HG03045 (cell line): ENCODE data around the gene PIGL.
"Not testable (repeated sequence)": the region's sequence is repeated elsewhere in the genome, so short reads cannot be mapped to it uniquely, and the experiment has no call there.

Experiments
- ATAC-seq: cut with Tn5 transposase; IDR thresholded peaks from one replicate; pipeline ENCODE4 v1.9.1; 2021; ENCODE audit warnings: mild to moderate bottlenecking, moderate library complexity; ENCODE audit not compliant: unreplicated experiment

PIGL gene

DNA sequence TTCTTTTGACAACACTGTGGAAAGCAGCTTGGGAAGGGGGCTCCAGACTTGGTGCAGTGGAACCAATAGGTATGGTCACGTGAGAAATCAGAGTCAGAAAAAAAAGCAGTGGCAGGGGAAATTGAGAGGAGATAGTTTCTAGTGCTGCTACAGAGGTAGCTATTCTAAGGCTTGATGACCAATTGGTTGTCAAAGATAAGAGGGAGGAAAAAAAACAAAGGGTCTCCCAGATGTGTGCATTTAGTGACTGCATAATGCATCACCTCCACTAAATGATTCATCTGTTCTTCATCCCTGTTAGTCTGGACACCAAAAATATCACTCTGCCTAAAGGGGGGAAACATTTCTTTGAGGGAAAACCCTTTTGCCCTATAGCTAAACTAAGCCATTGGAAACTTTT lies 56.5 kb downstream of the PIGL start:
- ATAC-seq: no peak

DNA sequence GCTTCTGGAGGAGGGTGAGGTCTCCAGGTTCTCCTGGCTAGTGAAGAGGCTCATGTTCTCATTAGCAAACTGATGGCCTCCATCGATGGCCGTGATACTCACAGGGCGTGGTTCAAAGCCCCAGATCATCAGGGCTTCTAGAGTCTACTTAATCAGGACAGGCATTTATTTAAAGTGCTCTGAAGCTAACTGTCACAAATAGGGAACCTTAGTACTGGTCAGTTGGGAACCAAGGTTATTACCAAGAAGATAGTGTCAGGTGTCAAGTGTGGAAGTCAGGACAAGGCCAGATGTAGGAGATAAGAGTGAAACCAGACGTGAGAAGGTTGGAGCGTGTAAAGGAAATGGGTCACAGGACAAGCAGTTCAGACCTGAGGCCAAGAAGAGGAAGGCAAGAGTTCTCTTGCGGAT lies 56.9 kb downstream of the PIGL start:
- ATAC-seq: no peak

DNA sequence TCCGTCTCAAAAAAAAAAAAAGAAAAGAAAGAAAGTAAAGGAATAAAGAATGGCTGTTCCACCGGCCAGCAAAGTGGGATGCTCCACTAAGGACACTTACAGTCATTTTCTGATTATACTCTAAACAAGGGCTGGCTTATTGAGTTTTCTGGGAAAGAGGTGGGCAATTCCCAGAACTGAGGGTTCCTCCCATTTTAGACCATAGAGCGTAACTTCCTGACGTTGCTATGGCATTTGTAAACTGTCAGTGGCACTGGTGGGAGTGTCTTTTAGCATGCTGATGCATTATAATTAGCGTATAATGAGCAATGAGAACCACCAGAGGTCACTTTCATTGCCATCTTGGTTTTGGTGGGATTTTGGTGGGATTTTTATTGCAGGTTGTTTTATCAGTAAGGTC lies 58.0 kb downstream of the PIGL start:
- no peak for ATAC-seq

DNA sequence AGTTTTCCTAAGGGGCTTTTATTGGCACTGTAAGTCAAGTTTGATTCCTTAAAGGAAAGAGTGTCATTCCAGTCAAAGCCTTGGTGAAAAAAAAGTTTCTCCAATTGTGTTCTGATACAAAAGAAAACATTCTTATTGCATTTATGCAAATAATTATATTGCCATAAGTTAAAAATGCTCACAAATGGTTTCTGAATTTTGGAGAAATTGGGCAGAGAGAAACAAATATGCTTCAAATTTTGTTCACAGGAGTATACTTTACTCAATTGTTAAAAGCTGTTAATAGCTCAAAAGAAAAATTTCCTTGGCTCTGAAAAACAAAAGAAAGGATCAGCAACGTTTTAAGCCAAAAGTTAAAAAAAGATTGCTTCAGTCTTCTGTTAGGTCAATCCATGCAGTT lies 60.2 kb downstream of the PIGL start:
- ATAC-seq: no peak

DNA sequence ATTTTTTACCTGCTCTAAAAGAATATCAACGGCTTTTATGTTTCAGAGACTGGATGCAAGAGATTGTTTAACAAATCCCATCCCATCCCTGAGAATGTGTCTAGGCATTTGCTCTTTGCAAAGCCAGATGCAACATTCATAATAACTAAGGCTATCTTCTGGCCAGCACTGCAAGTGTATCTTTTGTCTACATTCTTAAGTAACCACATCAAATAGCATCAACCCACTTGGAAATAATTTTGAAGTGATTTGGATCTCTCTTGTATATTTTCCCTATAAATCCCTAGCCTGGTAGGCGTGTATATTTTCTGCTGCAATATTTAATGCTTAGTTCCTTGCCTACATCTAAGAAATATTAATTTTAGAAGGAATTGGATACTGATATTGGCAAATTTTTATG lies 64.3 kb downstream of the PIGL start:
- ATAC-seq: no peak

DNA sequence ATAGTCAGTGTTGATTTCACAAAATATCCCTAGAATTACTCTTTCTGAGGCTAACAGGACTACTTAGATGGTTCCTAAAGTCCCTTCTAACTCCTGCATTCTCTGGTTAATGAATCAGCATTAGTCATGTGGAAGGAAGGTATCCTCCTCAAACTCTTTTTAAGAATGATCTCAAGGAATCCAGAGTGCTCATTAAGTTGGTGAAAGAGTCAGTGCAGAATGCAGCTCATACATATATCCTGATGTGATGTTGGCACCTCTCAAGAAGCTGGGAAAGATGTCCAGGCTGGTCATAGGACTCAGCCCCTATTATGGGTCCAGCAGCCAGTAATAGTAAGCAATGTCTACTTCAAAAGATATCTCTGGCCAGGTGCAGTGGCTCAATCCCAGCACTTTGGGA lies 65.5 kb downstream of the PIGL start:
- ATAC-seq: no peak

DNA sequence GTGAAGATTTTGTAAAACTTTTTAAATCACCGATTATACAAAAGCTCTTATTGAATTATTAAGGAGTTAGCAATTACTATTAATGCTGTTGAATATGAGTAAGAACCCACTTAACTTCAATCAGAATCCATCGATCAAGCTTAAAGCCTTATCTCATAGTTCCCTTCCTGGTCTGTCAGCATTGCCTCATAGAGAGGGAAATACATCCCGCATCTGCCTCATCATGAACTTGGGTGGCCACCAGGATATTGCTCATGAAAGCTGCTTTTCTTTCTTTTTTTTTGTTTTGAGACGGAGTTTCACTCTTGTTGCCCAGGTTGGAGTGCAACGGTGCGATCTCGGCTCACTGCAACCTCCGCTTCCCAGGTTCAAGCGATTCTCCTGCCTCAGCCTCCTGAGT lies 66.7 kb downstream of the PIGL start:
- no peak for ATAC-seq

DNA sequence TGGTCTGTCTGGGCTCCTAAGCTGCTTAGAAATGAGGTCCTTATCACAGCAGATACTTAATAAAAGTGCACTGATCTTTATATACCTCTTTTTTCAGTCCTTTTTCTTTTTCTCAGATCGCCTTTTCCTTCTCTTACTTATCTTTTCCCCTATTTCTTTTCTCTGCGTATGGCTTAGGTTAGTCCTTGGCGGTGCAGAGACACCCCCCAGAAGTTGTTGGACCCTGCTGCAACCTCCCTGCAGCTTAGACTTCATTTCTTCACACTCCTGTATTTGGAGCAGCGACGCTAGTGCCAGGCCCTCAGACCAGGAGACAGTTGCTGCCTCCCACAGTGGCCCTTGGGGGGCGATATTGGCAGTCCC lies 68.6 kb downstream of the PIGL start:
- no peak for ATAC-seq

DNA sequence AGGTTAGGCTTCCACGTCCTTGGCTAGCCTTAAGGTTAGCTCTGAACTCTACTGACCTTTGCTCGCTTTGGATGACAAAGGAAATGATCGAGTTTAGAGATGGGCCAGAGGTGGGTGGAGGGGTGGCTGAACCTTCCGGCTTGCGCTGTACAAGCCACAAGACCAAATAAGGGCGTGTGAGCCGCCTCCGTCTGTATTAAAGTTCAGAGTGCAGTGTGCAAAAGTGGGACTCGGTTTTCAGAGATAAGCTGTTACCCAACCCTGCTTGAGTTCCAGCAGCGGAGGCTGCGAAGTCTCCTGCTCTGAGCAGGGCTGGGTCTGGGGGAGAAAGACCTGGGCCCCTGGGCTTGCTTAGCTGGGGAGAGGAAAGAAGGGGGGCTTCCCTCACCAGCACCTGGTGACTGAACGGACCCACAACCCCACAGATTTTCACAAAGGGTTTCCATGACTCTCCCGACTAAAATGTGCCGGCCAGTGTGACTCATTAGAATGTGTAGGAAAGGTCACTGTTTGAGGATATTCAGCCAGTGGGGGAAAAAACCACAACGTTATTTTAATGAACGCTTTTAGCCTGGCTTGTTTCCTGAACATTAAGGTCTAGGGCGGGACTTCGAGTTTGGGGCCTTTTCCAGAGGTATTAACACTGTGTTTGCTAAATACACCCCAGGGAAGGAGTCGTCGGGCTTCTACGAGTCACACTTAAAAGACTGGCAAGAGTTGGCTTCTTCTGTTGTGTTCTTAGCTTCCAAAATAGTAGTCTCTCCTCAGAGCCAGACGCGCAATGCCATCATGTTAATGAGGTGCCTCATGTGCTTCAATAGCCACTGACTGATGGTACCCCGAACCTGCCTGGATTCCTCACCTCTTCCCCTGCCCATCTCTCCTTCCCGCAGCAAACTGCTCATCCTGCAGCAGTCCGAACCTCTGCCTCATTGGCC lies 69.3 kb downstream of the PIGL start:
- peak; percentile 87 for ATAC-seq

DNA sequence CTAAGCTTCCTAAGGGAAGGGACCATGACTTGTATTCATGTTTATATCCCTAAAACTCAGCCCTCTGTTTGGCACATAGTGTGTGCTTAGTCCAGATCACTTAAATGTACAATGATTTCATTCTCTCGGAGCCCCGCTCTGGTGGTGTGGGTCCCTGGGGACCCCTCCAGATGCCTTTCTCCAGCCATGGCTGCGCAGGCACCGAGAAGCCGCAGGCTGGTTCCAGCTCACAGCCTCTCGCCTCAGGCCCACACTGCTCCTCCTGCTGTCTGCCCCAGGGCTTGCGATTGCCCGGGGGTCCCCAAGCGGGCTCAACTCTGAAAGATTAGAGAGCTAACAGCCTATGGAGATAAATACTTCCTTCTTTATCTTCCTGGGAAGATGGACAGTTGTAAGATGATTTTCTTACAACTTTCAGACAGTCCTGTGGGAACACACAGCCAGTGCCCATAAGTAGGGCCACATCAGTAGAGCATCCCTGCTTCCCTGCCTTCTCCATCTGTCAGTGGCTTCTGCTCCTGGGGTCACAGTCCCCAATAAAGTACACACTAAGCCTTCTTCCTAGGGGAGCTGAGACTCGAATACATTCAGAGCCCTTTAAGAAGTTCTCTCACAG lies 70.0 kb downstream of the PIGL start:
- ATAC-seq: no peak

DNA sequence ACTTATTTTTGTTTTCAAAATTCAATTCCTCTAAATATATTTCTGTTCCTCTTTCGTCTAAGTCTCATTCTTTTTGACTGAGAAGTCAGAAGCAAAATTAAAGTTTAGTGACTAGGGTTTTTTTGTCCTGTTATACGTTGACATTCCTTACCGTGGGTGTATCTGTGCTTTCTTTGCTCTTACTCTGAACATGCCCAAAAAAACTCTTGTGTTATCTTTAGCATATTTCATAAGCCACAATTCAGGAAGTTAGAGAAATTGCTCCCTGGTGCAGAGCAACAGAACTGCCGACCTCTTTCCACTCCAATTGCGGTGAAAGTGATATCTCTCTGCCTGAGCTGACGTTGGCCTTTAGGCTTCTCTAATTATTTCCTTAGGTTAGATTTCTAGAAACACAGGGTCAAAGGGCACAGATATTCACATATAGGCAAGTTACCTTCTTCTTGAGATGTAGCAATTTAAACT lies 70.6 kb downstream of the PIGL start:
- no peak for ATAC-seq

DNA sequence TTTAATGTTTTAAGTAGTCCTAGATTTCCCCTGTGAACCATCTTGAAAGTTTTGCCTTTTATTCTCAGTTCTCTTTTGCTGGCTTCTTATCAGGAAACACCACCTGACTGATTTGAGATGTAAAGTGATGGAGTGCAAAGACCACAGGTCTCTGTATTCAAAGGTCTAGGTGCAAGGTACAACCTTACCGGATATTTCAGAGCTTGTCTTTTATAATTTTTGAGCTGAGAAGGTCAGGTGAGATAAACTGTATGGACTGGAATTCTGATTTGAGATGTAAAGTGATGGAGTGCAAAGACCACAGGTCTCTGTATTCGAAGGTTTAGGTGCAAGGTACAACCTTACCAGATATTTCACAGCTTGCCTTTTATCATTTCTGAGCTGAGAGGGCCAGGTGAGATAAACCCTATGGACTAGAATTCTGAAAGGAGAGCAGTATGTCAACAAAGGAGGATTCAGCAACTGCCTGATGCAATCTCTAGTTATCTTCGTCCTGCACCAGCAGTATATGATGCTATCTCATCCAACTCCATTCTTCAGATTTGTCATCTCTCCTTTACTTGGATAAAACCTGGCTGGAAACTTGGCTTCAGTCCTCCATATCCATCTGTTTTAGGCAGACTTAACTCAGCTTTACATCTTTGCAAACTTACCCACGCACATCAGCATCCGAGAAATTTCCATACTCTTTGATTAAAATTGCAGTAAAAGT lies 72.0 kb downstream of the PIGL start:
- no peak for ATAC-seq

DNA sequence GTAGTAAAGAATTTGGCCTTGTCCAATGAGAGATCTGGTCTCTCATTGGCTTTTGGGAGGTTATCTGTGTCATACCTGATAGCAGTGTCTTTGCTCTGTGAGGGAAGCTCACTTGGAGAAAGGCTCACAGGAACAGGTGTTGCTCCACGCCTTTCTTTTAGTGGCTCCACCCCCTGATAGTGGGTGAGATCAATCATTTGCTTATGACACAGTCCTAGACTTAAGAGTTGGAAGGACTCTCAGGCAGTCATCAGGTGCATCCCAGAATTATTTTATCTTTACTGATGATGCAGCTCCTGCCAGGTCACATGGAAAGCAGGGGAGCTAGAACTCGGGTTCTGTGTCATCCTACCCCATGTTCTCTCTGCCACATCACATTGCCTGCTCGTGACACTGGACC lies 76.9 kb downstream of the PIGL start:
- ATAC-seq: no peak

DNA sequence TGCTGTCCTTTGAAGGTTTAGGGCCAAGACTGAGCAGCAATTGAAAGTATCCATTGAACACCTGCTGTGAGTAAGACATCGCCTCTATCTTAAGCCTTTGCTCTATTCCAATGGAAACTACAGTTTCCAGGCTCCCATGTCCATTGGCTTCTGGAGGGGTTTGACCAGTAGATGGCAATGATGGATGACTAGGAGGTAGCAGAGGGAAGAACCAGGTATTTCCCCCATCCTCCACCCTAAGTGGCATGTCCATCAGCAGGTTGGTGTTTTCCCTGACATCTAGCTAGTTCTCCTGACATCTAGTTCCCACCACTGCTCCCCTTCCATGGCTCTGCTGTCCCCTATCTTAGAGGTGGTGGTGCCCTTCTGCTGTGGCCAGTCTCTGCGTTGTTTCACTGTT lies 77.5 kb downstream of the PIGL start:
- ATAC-seq: no peak

DNA sequence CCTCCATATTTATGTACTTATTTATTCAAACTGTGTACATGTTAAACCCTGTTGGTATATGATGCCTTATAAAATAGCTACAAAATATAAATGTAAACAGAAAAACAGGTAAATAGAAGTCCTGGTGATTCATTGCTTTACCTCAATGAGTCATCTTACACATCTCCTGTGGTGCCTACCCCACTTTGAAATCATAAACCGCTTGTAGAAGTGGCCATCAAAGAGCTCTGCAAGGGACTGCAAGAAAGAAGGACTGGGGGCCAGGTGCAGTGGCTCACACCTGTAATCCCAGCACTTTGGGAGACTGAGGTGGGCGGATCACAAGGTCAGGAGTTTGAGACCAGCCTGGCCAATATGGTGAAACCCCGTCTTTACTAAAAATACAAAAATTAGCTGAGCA lies 79.1 kb downstream of the PIGL start:
- not testable (repeated sequence) for ATAC-seq

DNA sequence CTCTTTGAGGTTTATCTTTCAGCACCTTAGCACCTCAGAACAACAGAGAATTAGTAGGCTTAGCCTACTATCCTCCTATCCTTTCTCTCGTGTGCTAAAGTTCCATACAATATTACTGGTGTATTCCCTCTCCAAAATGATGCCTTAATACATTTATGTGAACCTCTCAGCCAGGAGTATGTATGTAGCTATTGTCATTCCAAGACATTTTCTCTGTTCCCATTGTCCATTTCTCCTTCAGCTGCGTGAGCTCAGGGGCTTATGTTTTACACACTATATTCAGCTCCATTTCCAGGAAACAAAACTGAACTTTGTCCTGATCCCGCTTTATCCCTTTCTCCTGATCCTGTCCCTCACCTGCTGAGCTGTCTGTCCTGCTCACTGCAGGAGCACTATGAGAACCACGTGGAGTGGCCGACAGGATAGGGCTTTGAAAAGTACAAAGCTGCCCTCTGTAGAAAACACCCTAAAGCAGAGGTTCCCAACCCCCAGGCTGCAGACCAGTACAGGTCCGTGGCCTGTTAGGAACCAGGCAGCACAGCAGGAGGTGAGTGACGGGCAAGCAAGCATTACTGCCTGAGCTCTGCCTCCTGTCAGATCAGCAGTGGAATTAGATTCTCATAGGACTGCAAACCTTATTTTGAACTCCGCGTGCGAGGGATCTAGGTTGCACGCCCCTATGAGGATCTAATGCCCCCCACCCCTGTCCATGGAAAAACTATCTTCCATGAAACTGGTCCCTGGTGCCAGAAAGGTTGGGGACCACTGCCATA lies 80.5 kb downstream of the PIGL start:
- no peak for ATAC-seq

DNA sequence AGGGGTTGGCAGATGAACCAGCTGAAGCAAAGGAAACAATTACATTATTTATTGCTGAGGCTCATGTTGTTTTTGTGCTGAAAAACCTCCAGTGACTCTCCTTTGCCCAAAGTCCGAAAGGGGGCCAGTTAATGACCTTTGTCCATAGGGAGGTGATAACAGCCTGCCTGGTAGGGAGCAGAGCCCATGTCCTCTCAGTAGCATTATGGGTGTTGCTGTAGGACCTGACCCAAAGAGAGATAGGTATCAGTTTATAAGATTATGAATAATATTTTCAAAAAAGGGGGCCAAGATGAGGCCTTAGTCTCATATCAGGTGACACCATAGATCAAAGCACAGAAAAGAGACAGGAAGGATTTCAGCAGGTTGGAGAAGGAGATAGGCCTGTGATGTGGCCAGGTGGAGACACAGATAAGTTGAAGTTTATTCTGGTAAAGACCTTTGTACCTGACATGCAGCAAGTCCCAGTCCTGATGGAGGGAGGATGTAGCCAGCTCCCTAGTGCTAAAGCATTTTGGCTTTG lies 81.2 kb downstream of the PIGL start:
- ATAC-seq: no peak

DNA sequence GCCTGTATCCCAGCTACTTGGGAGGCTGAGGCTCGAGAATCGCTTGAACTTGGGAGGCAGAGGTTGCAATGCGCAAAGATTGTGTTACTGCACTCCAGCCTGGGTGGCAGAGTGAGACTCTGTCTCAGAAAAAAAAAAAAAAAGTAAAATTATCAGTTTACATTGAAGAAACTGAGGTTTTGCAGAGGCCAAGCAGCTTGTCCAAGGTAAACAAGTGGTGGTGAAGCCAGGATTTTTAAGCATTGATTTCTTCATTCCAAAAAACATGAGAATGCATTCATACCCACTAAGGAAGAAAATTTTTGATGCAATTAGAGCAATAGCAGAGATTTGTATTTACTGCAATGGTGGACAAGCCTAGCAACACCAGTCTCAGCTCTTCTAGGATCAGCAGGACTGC lies 83.5 kb downstream of the PIGL start:
- ATAC-seq: no peak

DNA sequence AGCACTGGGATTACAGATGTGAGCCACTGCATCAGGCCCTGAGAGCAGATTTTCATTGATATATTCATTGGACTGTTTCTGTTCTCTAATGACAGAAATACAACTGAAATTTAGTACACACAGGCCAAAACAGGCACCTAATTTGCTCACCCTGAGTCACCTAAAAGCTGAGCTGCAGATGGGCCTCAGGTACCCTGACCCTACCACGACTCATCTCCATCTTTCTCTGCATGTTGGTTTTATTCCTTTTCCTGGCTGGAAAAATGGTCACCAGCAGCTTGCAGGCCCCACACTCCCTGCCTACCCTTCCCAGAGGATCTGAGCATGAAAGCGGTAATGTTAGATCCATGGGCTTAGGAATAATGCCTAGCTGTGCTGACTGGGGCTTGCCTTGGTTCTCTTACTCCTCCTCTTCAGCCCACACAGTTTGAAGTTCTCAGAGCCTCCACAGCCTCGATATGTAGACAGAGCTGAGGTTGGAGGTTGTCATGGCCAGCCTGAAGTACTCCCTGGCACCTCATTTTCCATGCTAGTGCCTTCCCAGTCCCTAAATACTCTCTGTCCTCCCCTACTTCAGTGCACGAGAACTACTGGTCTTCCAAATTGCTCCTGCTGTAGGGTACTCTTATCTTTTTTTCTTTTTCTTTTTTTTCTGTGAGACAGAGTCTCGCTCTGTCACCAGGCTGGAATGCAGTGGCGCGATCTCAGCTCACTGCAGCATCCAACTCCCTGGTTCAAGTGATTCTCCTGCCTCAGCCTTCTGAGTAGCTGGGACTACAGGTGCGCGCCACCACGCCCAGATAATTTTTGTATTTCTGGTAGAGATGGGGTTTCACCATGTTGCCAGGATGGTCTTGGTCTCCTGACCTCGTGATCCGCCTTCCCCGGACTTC lies 85.2 kb downstream of the PIGL start:
- no peak for ATAC-seq

DNA sequence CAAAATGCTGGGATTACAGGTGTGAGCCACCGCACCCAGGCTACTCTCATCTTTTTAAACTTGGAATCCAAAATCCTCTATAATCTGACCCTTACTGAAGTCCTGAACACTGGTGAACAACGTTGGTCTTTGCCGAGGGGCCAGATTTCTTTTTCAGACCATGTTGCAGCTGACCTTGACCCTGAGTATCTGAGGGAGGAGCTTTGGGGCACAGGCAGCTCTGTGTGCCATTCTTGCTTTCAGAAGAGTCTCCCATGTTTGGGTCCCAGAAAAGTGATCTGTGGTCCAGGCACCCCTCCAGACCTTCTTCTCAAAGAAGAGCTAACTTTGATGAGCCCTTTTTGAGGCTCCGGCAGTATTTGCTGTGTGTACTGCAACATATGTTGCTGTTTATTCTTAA lies 85.8 kb downstream of the PIGL start:
- no peak for ATAC-seq
